ENCODE measurements around the gene TRMO.

The TRMO gene

DNA sequence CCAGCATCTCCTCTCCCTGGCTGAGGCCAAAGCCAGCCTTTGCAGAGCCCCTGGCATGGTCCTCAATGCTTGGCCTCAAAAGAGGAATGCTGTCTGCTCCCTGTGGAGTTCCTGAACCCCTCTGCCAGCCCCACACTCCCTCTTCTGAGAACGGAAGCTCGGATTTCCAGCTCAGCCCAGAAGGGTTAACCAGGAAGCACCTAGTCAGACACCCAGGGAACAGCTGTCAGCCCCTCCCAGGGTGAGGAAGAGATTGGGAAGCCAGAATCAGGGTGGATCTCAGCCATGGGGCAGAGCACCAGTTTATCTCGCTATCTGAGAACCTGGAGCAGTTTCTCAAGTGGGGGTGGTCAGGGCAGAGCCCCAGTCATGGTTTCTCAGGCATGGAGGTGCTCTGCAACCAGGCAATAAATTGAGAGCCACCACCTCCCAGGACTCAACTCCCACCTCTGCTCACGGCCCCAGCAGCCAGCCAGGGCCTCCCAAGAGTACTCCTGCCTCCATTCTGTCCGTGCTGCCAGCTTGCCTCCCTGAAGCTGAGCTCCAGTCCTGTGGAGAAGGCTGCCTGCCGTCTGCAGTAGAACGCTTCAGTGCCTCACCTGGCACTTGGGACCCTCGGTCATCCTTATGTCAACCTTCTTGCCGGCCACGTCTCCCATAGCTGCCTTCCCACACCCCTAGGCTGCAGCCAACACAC, 61.7 kb downstream of the TRMO start:
- DNase-seq (ENCODE audit: low read depth in 2 of 2), result no peak

DNA sequence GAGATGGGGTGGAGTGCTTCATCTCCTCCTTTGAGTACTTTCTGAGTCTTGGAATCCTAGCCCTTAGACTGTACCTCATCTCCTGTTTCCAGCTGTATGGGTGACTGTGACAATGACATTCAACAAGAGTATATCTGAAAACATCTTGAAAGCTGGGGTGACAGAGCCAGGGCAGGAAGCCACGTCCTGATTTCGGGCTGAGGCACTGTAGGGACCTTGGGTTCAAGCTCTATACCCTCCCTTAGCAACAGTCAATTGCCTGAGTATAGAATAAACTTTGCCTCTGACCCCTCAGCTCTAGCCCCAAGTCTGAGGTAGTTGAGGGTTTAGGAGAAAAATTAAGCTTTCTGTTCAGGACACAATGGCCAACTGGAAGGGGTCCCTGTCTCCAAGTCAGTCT, 63.0 kb downstream of the TRMO start:
- DNase-seq (ENCODE audit: low read depth in 2 of 2), result no peak

DNA sequence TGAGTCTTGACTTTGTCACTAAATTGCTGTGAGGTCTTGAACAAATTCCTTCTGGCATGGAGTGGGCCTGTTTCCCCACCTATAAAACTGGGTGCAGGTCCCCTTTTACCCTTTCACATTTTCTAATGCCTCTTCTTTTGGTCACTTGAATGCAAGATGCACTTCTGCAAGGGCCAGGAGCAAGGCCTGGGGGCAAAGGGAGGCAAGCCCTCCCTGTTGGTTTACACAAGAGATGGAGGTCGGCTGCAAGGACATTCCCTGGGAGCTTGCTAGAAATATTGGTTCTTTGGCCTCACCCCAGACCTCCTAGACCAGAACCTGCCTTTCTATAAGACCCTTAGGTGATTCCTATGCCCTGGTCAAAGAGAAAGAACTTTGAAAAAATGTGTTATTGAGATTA, 63.5 kb downstream of the TRMO start:
- DNase-seq (ENCODE audit: low read depth in 2 of 2), result no peak

DNA sequence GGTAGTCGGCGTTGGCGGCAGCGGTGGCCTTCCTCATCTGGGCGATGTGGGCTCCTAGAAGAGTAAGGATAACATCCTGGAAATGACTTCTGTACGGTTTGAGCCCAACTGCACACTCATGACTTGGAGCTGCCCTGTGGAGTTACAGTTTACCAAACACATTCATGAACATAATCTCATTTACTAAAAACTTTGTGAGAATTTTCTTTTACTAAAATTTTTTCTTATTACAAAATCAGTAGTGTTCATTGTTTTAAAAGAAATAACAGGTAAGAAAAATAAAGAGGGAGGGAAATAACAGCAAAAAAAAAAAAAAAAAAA, 63.9 kb downstream of the TRMO start:
- DNase-seq (ENCODE audit: low read depth in 2 of 2), result no peak

DNA sequence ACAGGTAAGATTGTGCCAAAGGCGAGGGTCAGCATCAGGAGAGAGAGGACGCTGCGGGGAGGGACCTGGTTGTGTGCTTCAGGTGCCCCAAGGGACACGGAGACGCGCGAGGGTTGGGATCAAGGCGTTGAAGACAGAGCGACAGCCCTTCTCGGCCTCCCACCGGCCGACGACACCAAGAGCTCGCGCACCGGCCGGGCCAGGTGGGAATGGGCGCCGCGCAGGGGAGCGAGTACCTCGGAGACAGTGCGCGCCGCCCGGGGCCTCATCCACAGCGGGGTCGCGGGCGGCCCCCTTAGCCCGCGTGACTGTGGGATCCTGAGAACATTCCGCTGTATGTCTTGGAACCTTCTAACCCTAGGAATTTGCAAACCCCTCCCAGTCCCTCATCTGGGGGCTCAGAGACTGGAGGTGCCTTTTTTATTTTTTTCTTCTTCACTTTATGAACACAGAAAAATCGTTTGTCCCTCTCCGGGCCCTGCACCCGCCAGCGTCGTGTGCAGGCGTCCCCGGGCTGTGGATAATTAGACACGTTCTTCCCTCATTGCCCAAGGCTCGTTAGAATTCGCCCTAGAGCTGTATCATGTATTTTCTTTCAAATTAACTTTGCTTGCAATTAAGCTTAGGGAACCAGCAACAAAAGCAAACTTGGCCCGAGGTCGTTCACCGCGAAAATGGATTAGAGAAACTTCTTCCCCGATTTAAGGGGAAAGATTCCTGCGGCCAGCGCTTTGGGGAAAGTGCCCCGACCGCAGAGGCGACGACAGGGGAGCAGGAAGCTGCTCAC, 64.5 kb downstream of the TRMO start:
- DNase-seq (ENCODE audit: low read depth in 2 of 2), result no peak

DNA sequence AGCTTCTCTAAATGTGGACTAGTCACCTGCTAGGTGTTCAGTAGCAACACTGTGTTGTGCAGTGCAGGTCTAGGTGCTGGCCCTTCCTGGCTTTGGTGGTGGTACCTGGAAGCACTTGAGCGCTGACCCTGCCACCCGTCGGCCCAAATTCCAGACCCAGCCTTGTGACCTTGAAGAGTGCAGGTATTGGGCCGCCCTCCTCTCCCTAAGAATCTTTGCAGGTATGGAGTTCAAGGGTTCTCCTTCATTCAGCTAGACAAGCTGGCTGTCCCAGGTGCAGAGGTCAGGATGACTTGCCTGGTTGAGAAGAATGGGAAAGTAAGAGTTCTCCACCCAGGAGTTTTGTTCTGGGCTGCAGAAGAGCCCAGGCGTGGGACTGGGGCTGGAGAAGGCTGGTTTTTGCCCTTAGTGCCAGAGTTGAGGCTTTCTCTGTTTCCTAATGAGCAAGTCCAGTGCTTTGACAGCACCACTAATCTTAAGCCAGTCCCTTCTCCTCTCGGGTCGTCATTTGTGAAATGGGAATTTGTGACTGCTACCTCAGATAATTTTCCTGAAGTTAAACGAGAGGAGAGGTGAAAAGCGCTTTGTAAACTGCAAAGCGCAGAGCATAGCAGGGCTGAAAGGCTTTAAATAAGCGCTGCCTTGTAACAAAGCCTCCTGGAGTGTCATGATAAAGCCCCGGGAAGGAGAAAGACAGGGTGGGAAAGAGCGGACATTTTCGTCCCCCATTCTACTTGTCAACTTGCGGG, 65.3 kb downstream of the TRMO start:
- no peak for DNase-seq (ENCODE audit: low read depth in 2 of 2)

DNA sequence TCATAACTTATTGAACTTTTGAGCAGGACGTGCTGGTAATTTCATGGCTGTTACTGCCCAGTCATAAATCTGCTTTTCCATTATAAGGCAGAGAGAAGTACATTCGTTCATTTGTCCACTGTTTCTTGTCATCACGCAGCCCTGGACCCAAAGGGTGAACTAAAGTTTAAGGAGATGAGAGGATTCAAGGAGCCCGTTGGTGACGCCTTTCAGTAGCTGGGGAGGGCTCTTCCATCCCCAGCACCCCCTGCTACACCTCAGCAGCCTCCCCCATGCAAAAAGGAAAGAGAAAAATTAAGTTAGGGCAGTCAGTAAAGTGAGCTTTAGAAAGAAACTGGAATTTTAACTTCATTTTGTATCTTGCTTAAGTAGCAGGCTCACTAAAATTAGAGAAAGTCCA, 66.4 kb downstream of the TRMO start:
- DNase-seq (ENCODE audit: low read depth in 2 of 2), result no peak

DNA sequence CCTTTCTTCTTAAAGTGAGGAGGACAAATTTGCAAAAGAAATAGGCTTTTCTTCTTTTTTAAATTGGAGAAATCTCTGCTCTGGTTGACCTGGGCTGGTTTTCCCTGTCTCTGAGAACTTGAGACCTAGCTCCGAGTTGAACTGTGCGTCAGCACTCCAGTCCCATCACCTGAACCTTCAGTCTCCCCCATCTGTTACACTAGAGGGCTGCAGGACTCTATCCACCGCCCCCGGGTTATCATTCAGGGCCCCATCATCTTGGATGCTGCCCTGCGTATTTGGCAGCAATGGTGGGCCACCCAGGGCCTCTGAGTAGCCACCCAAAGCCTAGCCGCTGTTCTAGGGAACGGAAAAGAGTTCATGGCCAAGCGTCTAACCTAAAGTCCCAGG, 66.8 kb downstream of the TRMO start:
- DNase-seq (ENCODE audit: low read depth in 2 of 2), result no peak

DNA sequence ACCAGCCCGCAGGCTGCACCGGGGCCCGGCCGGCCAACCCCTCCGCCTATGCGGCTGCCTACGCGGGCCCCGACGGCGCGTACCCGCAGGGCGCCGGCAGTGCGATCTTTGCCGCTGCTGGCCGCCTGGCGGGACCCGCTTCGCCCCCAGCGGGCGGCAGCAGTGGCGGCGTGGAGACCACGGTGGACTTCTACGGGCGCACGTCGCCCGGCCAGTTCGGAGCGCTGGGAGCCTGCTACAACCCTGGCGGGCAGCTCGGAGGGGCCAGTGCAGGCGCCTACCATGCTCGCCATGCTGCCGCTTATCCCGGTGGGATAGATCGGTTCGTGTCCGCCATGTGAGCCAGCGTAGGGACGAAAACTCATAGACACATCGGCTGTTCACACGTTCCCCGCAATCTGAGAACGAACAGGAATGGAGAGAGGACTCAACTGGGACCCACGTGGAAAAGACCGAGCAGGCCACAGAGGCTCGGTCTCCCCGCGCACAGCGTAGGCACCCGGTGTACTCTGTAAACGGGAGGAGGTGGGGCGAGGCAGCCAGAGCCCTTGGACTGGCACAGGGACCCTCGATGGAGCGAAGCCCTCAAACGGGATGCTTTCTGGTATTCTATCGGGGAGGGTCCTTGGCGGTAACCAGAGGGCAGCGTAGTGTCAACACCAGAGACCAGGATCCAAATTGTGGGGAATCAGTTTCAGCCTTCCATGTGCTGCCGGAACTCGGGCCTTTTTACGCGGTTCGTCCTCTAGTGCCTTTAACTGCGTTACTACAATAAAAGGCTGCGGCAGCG, 67.4 kb downstream of the TRMO start:
- no peak for DNase-seq (ENCODE audit: low read depth in 2 of 2)
